Tibial nerve (tissue), 4 donors: ENCODE data around the gene TOMM22. TPM values are rescaled to one million over a fixed set of nuclear protein-coding genes. Genes with fewer than 3 reads are reported as not detected.
A peak's percentile ranks its signal among the peaks of the same experiment; 100 is the strongest.

Source experiments
- DNase-seq, 2 donors: peaks; one replicate each; pipeline ENCODE4 v3.0.0-alpha.2; 2019; ENCODE audit warnings: low spot score in 2 of 2
- H3K27ac ChIP-seq, 4 donors: fragments of 200-600 bp; sonication (generic) in 3 of 4; one replicate each; pipeline ENCODE4 v1.5.1; 2017 to 2019; ENCODE audit warnings: mild to moderate bottlenecking in 1 of 4
- H3K27me3 ChIP-seq, 2 donors: fragments of 200-600 bp; sonication (generic) in 1 of 2; one replicate each; pipeline versions ENCODE4 v1.5.1 to v1.6.0; 2017 to 2019
- H3K36me3 ChIP-seq, 3 donors: fragments of 200-600 bp; sonication (generic); one replicate each; pipeline ENCODE4 v1.5.1; 2018 to 2019
- H3K4me1 ChIP-seq, 4 donors: fragments of 200-600 bp; sonication (generic) in 3 of 4; one replicate each; pipeline ENCODE4 v1.5.1; 2017 to 2019
- H3K4me3 ChIP-seq, 4 donors: fragments of 200-600 bp; sonication (generic) in 3 of 4; one replicate each; pipeline ENCODE4 v1.5.1; 2017 to 2019; ENCODE audit warnings: mild to moderate bottlenecking in 1 of 4, moderate library complexity in 1 of 4
- H3K9me3 ChIP-seq, 4 donors: fragments of 200-600 bp; sonication (generic) in 3 of 4; one replicate each; pipeline ENCODE4 v1.5.1; 2017 to 2019
- EP300 ChIP-seq, 2 donors: sonication (generic); formaldehyde crosslinking; IDR thresholded peaks; one replicate each; pipeline ENCODE4 v1.6.1; 2017; ENCODE audit warnings: antibody characterized with exemption in 2 of 2, mild to moderate bottlenecking in 1 of 2
- POLR2A ChIP-seq, 2 donors: fragments of 450-650 bp; IDR thresholded peaks; one replicate each; pipeline ENCODE4 v1.6.1; 2017; ENCODE audit warnings: antibody characterized with exemption in 2 of 2, mild to moderate bottlenecking in 2 of 2, moderate library complexity in 2 of 2
- WGBS, 2 donors: methylation state at CpG; one replicate each; pipeline ENCODE4 v1.1.5; 2018; 5-methylcytosine and 5-hydroxymethylcytosine counted together
- total RNA-seq, 4 donors: library from RNA; depleted of rRNA; stranded (reverse); fragments of >200 nt; gene quantifications; one replicate each; pipeline ENCODE4 v1.1.0, GENCODE V29; 2016
- TF ChIP-seq, protein P1 (sequence below), 5 experiments: fragments of 200-600 bp in 3 of 5; fragments of 450-650 bp in 2 of 5; sonication (generic) in 3 of 5; IDR thresholded peaks; one replicate each; pipeline ENCODE4 v1.5.1; 2016 to 2019; ENCODE audit warnings: antibody characterized with exemption in 5 of 5, mild to moderate bottlenecking in 3 of 5, moderate library complexity in 2 of 5

Gene TOMM22
- total RNA-seq, 4 donors from 2014 or later = 23.1 to 28.5 (median 27.1) TPM

- H3K27ac ChIP-seq = peak overlapping the region; percentile 32 to 77 (median 49)
- WGBS, 2 donors = 81 to 84% methylated on average over 13 of the region's 13 CpGs
- no peak overlapping the region for H3K4me3 ChIP-seq
- peaks cover 16 to 91% (median 43%) of the 10 kb centered on the region in 3 donors for H3K36me3 ChIP-seq
- peaks cover 0 to 37% (median 15%) of the 10 kb centered on the region in 4 donors for H3K4me1 ChIP-seq
- no peak for TF ChIP-seq POLR2A (IDR thresholded peaks at IDR 0.05)
- TF ChIP-seq, protein P1, sequence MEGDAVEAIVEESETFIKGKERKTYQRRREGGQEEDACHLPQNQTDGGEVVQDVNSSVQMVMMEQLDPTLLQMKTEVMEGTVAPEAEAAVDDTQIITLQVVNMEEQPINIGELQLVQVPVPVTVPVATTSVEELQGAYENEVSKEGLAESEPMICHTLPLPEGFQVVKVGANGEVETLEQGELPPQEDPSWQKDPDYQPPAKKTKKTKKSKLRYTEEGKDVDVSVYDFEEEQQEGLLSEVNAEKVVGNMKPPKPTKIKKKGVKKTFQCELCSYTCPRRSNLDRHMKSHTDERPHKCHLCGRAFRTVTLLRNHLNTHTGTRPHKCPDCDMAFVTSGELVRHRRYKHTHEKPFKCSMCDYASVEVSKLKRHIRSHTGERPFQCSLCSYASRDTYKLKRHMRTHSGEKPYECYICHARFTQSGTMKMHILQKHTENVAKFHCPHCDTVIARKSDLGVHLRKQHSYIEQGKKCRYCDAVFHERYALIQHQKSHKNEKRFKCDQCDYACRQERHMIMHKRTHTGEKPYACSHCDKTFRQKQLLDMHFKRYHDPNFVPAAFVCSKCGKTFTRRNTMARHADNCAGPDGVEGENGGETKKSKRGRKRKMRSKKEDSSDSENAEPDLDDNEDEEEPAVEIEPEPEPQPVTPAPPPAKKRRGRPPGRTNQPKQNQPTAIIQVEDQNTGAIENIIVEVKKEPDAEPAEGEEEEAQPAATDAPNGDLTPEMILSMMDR (IDR thresholded peaks at IDR 0.05) = no peak
- TF ChIP-seq EP300 (IDR thresholded peaks at IDR 0.05) = no peak
- no peak for DNase-seq
- H3K27me3 ChIP-seq = no peaks in the 10 kb centered on the region
- no peaks in the 10 kb centered on the region for H3K9me3 ChIP-seq
Measured at GRCh38 chr22:38734421-38735100, 52.8 kb downstream of the TOMM22 start.

Other genes with a start within 250 kb of the TOMM22 start
- 1 to 10 TPM in 3 of 4 donors, under 1 TPM in 1; 0.63 to 1.6 (median 1.1) TPM for gene KCNJ4, start 226.8 kb upstream of the TOMM22 start, total RNA-seq
- 10 to 100 TPM in 3 of 4 donors, 1 to 10 TPM in 1; 6.1 to 18.0 (median 10.6) TPM for gene KDELR3, start 213.9 kb upstream of the TOMM22 start, total RNA-seq
- gene DDX17, start 175.6 kb upstream of the TOMM22 start, total RNA-seq = 100 to 1,000 TPM; 734 to 934 (median 864) TPM
- gene DMC1, start 111.8 kb upstream of the TOMM22 start, total RNA-seq = 10 to 100 TPM in 1 of 4 donors, 1 to 10 TPM in 3; 2.1 to 10.8 (median 4.5) TPM
- gene FAM227A, start 25.6 kb upstream of the TOMM22 start, total RNA-seq = 10 to 100 TPM in 2 of 4 donors, 1 to 10 TPM in 2; 1.3 to 10.2 (median 6.7) TPM
- 10 to 100 TPM; 13.5 to 24.3 (median 17.8) TPM for gene CBY1, start 25.3 kb upstream of the TOMM22 start, total RNA-seq
- 10 to 100 TPM; 50.7 to 86.4 (median 76.0) TPM for gene JOSD1, start 19.0 kb downstream of the TOMM22 start, total RNA-seq
- gene GTPBP1, start 24.0 kb downstream of the TOMM22 start, total RNA-seq = 10 to 100 TPM; 46.0 to 72.0 (median 56.6) TPM
- gene SUN2, start 74.0 kb downstream of the TOMM22 start, total RNA-seq = 1,000 to 10,000 TPM in 1 of 4 donors, 100 to 1,000 TPM in 3; 640 to 1,234 (median 846) TPM
- 10 to 100 TPM; 14.7 to 17.7 (median 17.1) TPM for gene DNAL4, start 112.2 kb downstream of the TOMM22 start, total RNA-seq
- gene NPTXR, start 162.1 kb downstream of the TOMM22 start, total RNA-seq = 10 to 100 TPM in 1 of 4 donors, 1 to 10 TPM in 3; 7.5 to 12.3 (median 8.4) TPM
- gene CBX6, start 190.3 kb downstream of the TOMM22 start, total RNA-seq = 10 to 100 TPM; 50.0 to 78.0 (median 56.8) TPM